ENCODE results near the gene MBOAT2.

GRCh38 chr2:8856176-8856575 lies 147.3 kb downstream of the MBOAT2 start:
- TF ChIP-seq CTCF (IDR thresholded peaks at IDR 0.05), result no peak
- TF ChIP-seq POLR2A (IDR thresholded peaks at IDR 0.05), result no peak

Measured in adrenal gland (tissue), 5 donors.